OCI-M2 (cell line): ENCODE measurements around the gene TDG.

ENCODE experiments used
- DNase-seq: peaks from one replicate; lab custom pipeline; 2025; ENCODE audit not compliant: unreplicated experiment; lab: John Stamatoyannopoulos, UW

TDG gene

GRCh38 chr12:103965590-103966504, at the start of gene TDG:
Gene TDG (plus strand): TSS chr12:103965872. CDS start chr12:103966038, 166 bp downstream.
- DNase-seq: peak; percentile 59

GRCh38 chr12:103917873-103918272, 47.8 kb upstream of the TDG start:
- no peak for DNase-seq

GRCh38 chr12:103924761-103925641, 40.7 kb upstream of the TDG start:
- no peak for DNase-seq

- no peak for DNase-seq
Measured at GRCh38 chr12:103928682-103929045, 37.0 kb upstream of the TDG start.

- peak; percentile 90 for DNase-seq
Measured at GRCh38 chr12:103929046-103929783, 36.5 kb upstream of the TDG start.

GRCh38 chr12:103929784-103930033, 36.0 kb upstream of the TDG start:
- no peak for DNase-seq

- peak; percentile 79 for DNase-seq
Measured at GRCh38 chr12:103930034-103930786, 35.5 kb upstream of the TDG start, which contains the start of gene HSP90B1. Gene HSP90B1 (plus strand): TSS chr12:103930410. CDS start chr12:103930516, 106 bp downstream.

GRCh38 chr12:103930787-103931735, 34.6 kb upstream of the TDG start:
- no peak for DNase-seq

- no peak for DNase-seq
Measured at GRCh38 chr12:103933237-103933636, 32.4 kb upstream of the TDG start.

- no peak for DNase-seq
Measured at GRCh38 chr12:103936679-103937078, 29.0 kb upstream of the TDG start.

- no peak for DNase-seq
Measured at GRCh38 chr12:103944964-103945363, 20.7 kb upstream of the TDG start.

- DNase-seq: no peak
Measured at GRCh38 chr12:103947871-103948555, 17.7 kb upstream of the TDG start.

GRCh38 chr12:103948746-103949406, 16.8 kb upstream of the TDG start:
- DNase-seq: no peak

GRCh38 chr12:103952497-103952896, 13.2 kb upstream of the TDG start:
- DNase-seq: no peak

GRCh38 chr12:103955811-103956508, 9.7 kb upstream of the TDG start:
- DNase-seq: no peak

- no peak for DNase-seq
Measured at GRCh38 chr12:103956509-103957027, 9.1 kb upstream of the TDG start.

- no peak for DNase-seq
Measured at GRCh38 chr12:103957865-103958388, 7.7 kb upstream of the TDG start.
